B cell (primary cell): ENCODE measurements around the gene FRYL.

ENCODE experiments used
- CTCF ChIP-seq: fragments of 200-600 bp; IDR thresholded peaks from one replicate; pipeline ENCODE4 v1.8.0; 2022; ENCODE audit warnings: antibody characterized with exemption, mild to moderate bottlenecking
- EZH2 ChIP-seq: IDR thresholded peaks from 2 replicates; pipeline ENCODE4 v1.6.1; 2012; ENCODE audit warnings: borderline replicate concordance, low read depth, mild to moderate bottlenecking, moderate library complexity, low read length; ENCODE audit not compliant: insufficient read depth, poor library complexity, severe bottlenecking

GRCh38 chr4:48651914-48652313 lies 128.2 kb downstream of the FRYL start:
- no peak for TF ChIP-seq CTCF
- TF ChIP-seq EZH2, result no peak
